Activated naive CD4-positive, alpha-beta T cell treated with anti-CD3 and anti-CD28 coated beads for 36 hours (primary cell): ENCODE results near the gene PCBP3. TPM values are rescaled to one million over a fixed set of nuclear protein-coding genes. Genes with fewer than 3 reads are reported as not detected.
A peak's percentile ranks its signal among the peaks of the same experiment; 100 is the strongest.

ENCODE experiments used
- CTCF ChIA-PET: fragments of 350-600 bp; sonication (Branson Sonifier 250); formaldehyde crosslinking; loops from one replicate; lab custom pipeline; 2021; ENCODE audit warnings: antibody characterized with exemption; lab: Charles Lee
- DNase-seq: peaks from one replicate; pipeline ENCODE4 v3.0.0-alpha.2; 2020
- H3K27ac Mint-ChIP-seq: one replicate; pipeline ENCODE4 v1.8.0; 2021; ENCODE audit warnings: mild to moderate bottlenecking, mixed read lengths
- H3K27me3 Mint-ChIP-seq: one replicate; pipeline ENCODE4 v1.8.0; 2021; ENCODE audit warnings: low read depth, mixed read lengths
- H3K36me3 Mint-ChIP-seq: one replicate; pipeline ENCODE4 v1.8.0; 2021; ENCODE audit warnings: low read depth, mixed read lengths
- H3K4me1 Mint-ChIP-seq: one replicate; pipeline ENCODE4 v1.8.0; 2021; ENCODE audit warnings: low read depth, mixed read lengths
- H3K4me3 Mint-ChIP-seq: one replicate; pipeline ENCODE4 v1.8.0; 2021; ENCODE audit warnings: mild to moderate bottlenecking, moderate library complexity, mixed read lengths
- H3K9me3 Mint-ChIP-seq: one replicate; pipeline ENCODE4 v1.8.0; 2021; ENCODE audit warnings: mixed read lengths
- intact Hi-C: fragments of 100-400 bp; cut with micrococcal nuclease; formaldehyde crosslinking; loops from one replicate; pipeline ENCODE4 v1.15.1; 2023
- total RNA-seq, 2 experiments: library from RNA; stranded (reverse); gene quantifications; one replicate each; pipeline ENCODE4 v1.2.3, GENCODE V29; 2021

The PCBP3 gene
- total RNA-seq, 2 experiments from 2014 or later = 10.0 to 10.2 TPM

GRCh38 chr21:45914321-45914845 is 270.9 kb downstream of the PCBP3 start:
- H3K27me3 Mint-ChIP-seq = no peaks in the 10 kb centered on the region
- no peak for DNase-seq
- H3K9me3 Mint-ChIP-seq = no peaks in the 10 kb centered on the region
- H3K27ac Mint-ChIP-seq = no peak overlapping the region
- no peaks in the 10 kb centered on the region for H3K36me3 Mint-ChIP-seq
- intact Hi-C loops = no loop called here
- CTCF ChIA-PET = no interaction called here
- H3K4me3 Mint-ChIP-seq = no peak overlapping the region
- H3K4me1 Mint-ChIP-seq = peaks cover 8% of the 10 kb centered on the region

- intact Hi-C loops = no loop called here
- Mint-ChIP-seq H3K27ac (no peak overlapping the region), H3K36me3 (no peaks in the 10 kb centered on the region), H3K4me3 (no peak overlapping the region), H3K4me1 (peaks cover 8% of the 10 kb centered on the region), H3K9me3 (no peaks in the 10 kb centered on the region), H3K27me3 (no peaks in the 10 kb centered on the region)
- no peak for DNase-seq
- CTCF ChIA-PET = interaction anchor here (0.6 kb wide), 1 partner anchor 30 kb away, joined by 3 read pairs; no protein-coding TSS in a partner anchor
These were observed 272.7 kb downstream of the PCBP3 start for GRCh38 chr21:45916011-45916840.

- no peaks in the 10 kb centered on the region for H3K27me3 Mint-ChIP-seq
- intact Hi-C loops = no loop called here
- no peaks in the 10 kb centered on the region for H3K36me3 Mint-ChIP-seq
- no peak overlapping the region for H3K27ac Mint-ChIP-seq
- CTCF ChIA-PET = interaction anchor here (0.6 kb wide), 1 partner anchor 225 kb away, joined by 3 read pairs; no protein-coding TSS in a partner anchor
- H3K4me1 Mint-ChIP-seq = peaks cover 12% of the 10 kb centered on the region
- DNase-seq = no peak
- no peaks in the 10 kb centered on the region for H3K9me3 Mint-ChIP-seq
- no peak overlapping the region for H3K4me3 Mint-ChIP-seq
These were observed 273.7 kb downstream of the PCBP3 start for GRCh38 chr21:45917241-45917640.

- H3K27ac Mint-ChIP-seq = no peak overlapping the region
- intact Hi-C loops = no loop called here
- no peak overlapping the region for H3K4me3 Mint-ChIP-seq
- H3K36me3 Mint-ChIP-seq = no peaks in the 10 kb centered on the region
- H3K27me3 Mint-ChIP-seq = no peaks in the 10 kb centered on the region
- CTCF ChIA-PET = no interaction called here
- peaks cover 18% of the 10 kb centered on the region for H3K4me1 Mint-ChIP-seq
- DNase-seq = no peak
- H3K9me3 Mint-ChIP-seq = no peaks in the 10 kb centered on the region
These were observed 274.5 kb downstream of the PCBP3 start for GRCh38 chr21:45918011-45918410.

GRCh38 chr21:45918835-45919447 is 275.4 kb downstream of the PCBP3 start:
- H3K4me1 Mint-ChIP-seq = peaks cover 23% of the 10 kb centered on the region
- no peak overlapping the region for H3K27ac Mint-ChIP-seq
- no peak overlapping the region for H3K4me3 Mint-ChIP-seq
- DNase-seq = no peak
- H3K27me3 Mint-ChIP-seq = no peaks in the 10 kb centered on the region
- CTCF ChIA-PET = no interaction called here
- no peaks in the 10 kb centered on the region for H3K36me3 Mint-ChIP-seq
- H3K9me3 Mint-ChIP-seq = no peaks in the 10 kb centered on the region
- intact Hi-C loops = no loop called here

- H3K36me3 Mint-ChIP-seq = no peaks in the 10 kb centered on the region
- no peaks in the 10 kb centered on the region for H3K9me3 Mint-ChIP-seq
- no peak overlapping the region for H3K4me3 Mint-ChIP-seq
- intact Hi-C loops = no loop called here
- H3K4me1 Mint-ChIP-seq = peaks cover 23% of the 10 kb centered on the region
- CTCF ChIA-PET = no interaction called here
- H3K27ac Mint-ChIP-seq = no peak overlapping the region
- no peaks in the 10 kb centered on the region for H3K27me3 Mint-ChIP-seq
- DNase-seq = no peak
These were observed 276.1 kb downstream of the PCBP3 start for GRCh38 chr21:45919593-45919992.

- no peaks in the 10 kb centered on the region for H3K9me3 Mint-ChIP-seq
- no peaks in the 10 kb centered on the region for H3K36me3 Mint-ChIP-seq
- CTCF ChIA-PET = interaction anchor here (1.6 kb wide), 1 partner anchor 42 kb away, joined by 4 read pairs; no protein-coding TSS in a partner anchor
- H3K27ac Mint-ChIP-seq = no peak overlapping the region
- intact Hi-C loops = no loop called here
- H3K4me1 Mint-ChIP-seq = peaks cover 18% of the 10 kb centered on the region
- no peak for DNase-seq
- no peak overlapping the region for H3K4me3 Mint-ChIP-seq
- no peaks in the 10 kb centered on the region for H3K27me3 Mint-ChIP-seq
These were observed 277.5 kb downstream of the PCBP3 start for GRCh38 chr21:45920824-45921600.

GRCh38 chr21:45921917-45922316 is 278.4 kb downstream of the PCBP3 start:
- Mint-ChIP-seq H3K4me3 (no peak overlapping the region), H3K27me3 (no peaks in the 10 kb centered on the region), H3K9me3 (no peaks in the 10 kb centered on the region), H3K27ac (no peak overlapping the region), H3K4me1 (peaks cover 17% of the 10 kb centered on the region), H3K36me3 (no peaks in the 10 kb centered on the region)
- intact Hi-C loops = loop anchor here (2.0 kb wide), 1 partner anchor 95 kb away; no protein-coding TSS in a partner anchor
- CTCF ChIA-PET = interaction anchor here (0.6 to 2.2 kb wide), 5 partner anchors 32 to 886 kb away, joined by 3 to 8 read pairs (median 6); no protein-coding TSS in a partner anchor
- no peak for DNase-seq

GRCh38 chr21:45922648-45923047 is 279.1 kb downstream of the PCBP3 start:
- Mint-ChIP-seq H3K4me1 (peaks cover 19% of the 10 kb centered on the region), H3K36me3 (no peaks in the 10 kb centered on the region), H3K27me3 (no peaks in the 10 kb centered on the region), H3K9me3 (no peaks in the 10 kb centered on the region), H3K27ac (no peak overlapping the region), H3K4me3 (no peak overlapping the region)
- CTCF ChIA-PET = interaction anchor here (1.0 to 2.2 kb wide), 10 partner anchors 11 to 277 kb away, joined by 3 to 9 read pairs (median 6); no protein-coding TSS in a partner anchor
- intact Hi-C loops = loop anchor here (1.0 to 2.0 kb wide), 2 partner anchors 42 to 96 kb away; no protein-coding TSS in a partner anchor
- DNase-seq = no peak

- Mint-ChIP-seq H3K4me3 (no peak overlapping the region), H3K27me3 (no peaks in the 10 kb centered on the region), H3K27ac (no peak overlapping the region), H3K4me1 (peaks cover 22% of the 10 kb centered on the region), H3K36me3 (no peaks in the 10 kb centered on the region), H3K9me3 (no peaks in the 10 kb centered on the region)
- intact Hi-C loops = loop anchor here (1.0 to 2.0 kb wide), 2 partner anchors 43 to 96 kb away; no protein-coding TSS in a partner anchor
- CTCF ChIA-PET = interaction anchor here (0.7 to 2.2 kb wide), 11 partner anchors 12 to 278 kb away, joined by 3 to 9 read pairs (median 5); no protein-coding TSS in a partner anchor
- peak; percentile 79 for DNase-seq
These were observed 279.6 kb downstream of the PCBP3 start for GRCh38 chr21:45923146-45923545.

- Mint-ChIP-seq H3K9me3 (no peaks in the 10 kb centered on the region), H3K4me1 (peaks cover 22% of the 10 kb centered on the region), H3K4me3 (no peak overlapping the region), H3K36me3 (no peaks in the 10 kb centered on the region), H3K27ac (no peak overlapping the region), H3K27me3 (no peaks in the 10 kb centered on the region)
- no peak for DNase-seq
- intact Hi-C loops = no loop called here
- CTCF ChIA-PET = interaction anchor here (0.6 kb wide), 1 partner anchor 203 kb away, joined by 4 read pairs; no protein-coding TSS in a partner anchor
These were observed 282.8 kb downstream of the PCBP3 start for GRCh38 chr21:45926281-45926680.
